Cardiac fibroblast (primary cell): ENCODE measurements around the gene FCN3.

Experiments
- DNase-seq, 2 donors: peaks; one replicate each; pipeline versions ENCODE4 v3.0.0 to v3.0.0-alpha.2; 2010; ENCODE audit warnings: low read depth in 2 of 2
- H3K4me3 ChIP-seq, 2 donors: replicated peaks in 1 of 2; 1 replicate in 1 of 2; 2 replicates in 1 of 2; pipeline ENCODE4 v1.5.1; 2011; ENCODE audit warnings: low read depth in 2 of 2, low read length in 2 of 2, mild to moderate bottlenecking in 2 of 2, moderate library complexity in 1 of 2
- CTCF ChIP-seq: IDR thresholded peaks from one replicate; pipeline ENCODE4 v1.5.1; 2011; ENCODE audit warnings: low read depth, mild to moderate bottlenecking, low read length, inconsistent platforms

FCN3 gene

GRCh38 chr1:27374362-27375086 lies at the start of gene FCN3:
TSS of gene FCN3 (minus strand) at chr1:27374824. CDS start at chr1:27374818, 6 bp downstream.
- DNase-seq: no peak
- TF ChIP-seq CTCF: no peak
- no peak within 1 kb of the TSS for H3K4me3 ChIP-seq

- DNase-seq: no peak
- no peak overlapping the region for H3K4me3 ChIP-seq
- no peak for TF ChIP-seq CTCF
Observed at GRCh38 chr1:27423709-27424108, 49.1 kb upstream of the FCN3 start.

GRCh38 chr1:27418326-27419185 lies 43.9 kb upstream of the FCN3 start:
- no peak for TF ChIP-seq CTCF
- peak; percentile 96 to 97 for DNase-seq
- no peak overlapping the region for H3K4me3 ChIP-seq

- no peak for TF ChIP-seq CTCF
- no peak overlapping the region for H3K4me3 ChIP-seq
- no peak for DNase-seq
Observed at GRCh38 chr1:27417713-27418112, 43.1 kb upstream of the FCN3 start.

GRCh38 chr1:27416387-27417111 lies 41.9 kb upstream of the FCN3 start:
- DNase-seq: peak; percentile 82
- TF ChIP-seq CTCF: peak; percentile 78
- no peak overlapping the region for H3K4me3 ChIP-seq

GRCh38 chr1:27414091-27414490 lies 39.5 kb upstream of the FCN3 start:
- DNase-seq: no peak
- no peak for TF ChIP-seq CTCF
- H3K4me3 ChIP-seq: no peak overlapping the region
